PC-9 (cell line): ENCODE data around the gene ITCH. TPM values are rescaled to one million over a fixed set of nuclear protein-coding genes. Genes with fewer than 3 reads are reported as not detected.
"Not testable (repeated sequence)": the region's sequence is repeated elsewhere in the genome, so short reads cannot be mapped to it uniquely, and the experiment has no call there.

ENCODE experiments used
- BruUV-seq: library from RNA; stranded (reverse); fragments of 400-500 nt; replicated peaks from 2 replicates; lab custom pipeline; 2021; lab: Mats Ljungman, UMichigan
- CTCF ChIA-PET: fragments of 300-600 bp; sonication (Branson Sonifier 250); formaldehyde crosslinking; loops from one replicate; lab custom pipeline; 2022; ENCODE audit warnings: antibody characterized with exemption; lab: Charles Lee
- POLR2A ChIA-PET: fragments of 300-600 bp; sonication (Branson Sonifier 250); formaldehyde crosslinking; loops from one replicate; lab custom pipeline; 2022; ENCODE audit warnings: antibody characterized with exemption; ENCODE audit not compliant: unreplicated experiment; lab: Charles Lee
- DNase-seq, 2 experiments: peaks; one replicate each; pipeline versions ENCODE4 v3.0.0 to v3.0.0-alpha.2; 2015 to 2022; ENCODE audit warnings: mixed read lengths in 1 of 2
- H2AFZ ChIP-seq: fragments of 200-600 bp; sonication (generic); 2 replicates; pipeline ENCODE4 v1.8.1; 2017; ENCODE audit warnings: antibody characterized with exemption
- H3F3A ChIP-seq: fragments of 200-600 bp; sonication (generic); 2 replicates; pipeline ENCODE4 v1.8.1; 2017; ENCODE audit warnings: antibody characterized with exemption, mild to moderate bottlenecking, low read depth; ENCODE audit not compliant: insufficient read depth
- H3K27ac ChIP-seq: fragments of 200-600 bp; sonication (generic); 2 replicates; pipeline ENCODE4 v1.6.1; 2016; ENCODE audit warnings: mixed run types
- H3K27me3 ChIP-seq: fragments of 200-600 bp; sonication (generic); 2 replicates; pipeline ENCODE4 v1.6.1; 2016; ENCODE audit warnings: low read depth, mixed run types; ENCODE audit not compliant: insufficient read depth
- H3K36me3 ChIP-seq: fragments of 200-600 bp; sonication (generic); 2 replicates; pipeline ENCODE4 v1.6.1; 2016; ENCODE audit warnings: low read depth, mixed run types
- H3K4me1 ChIP-seq: fragments of 200-600 bp; sonication (generic); replicated peaks from 2 replicates; pipeline ENCODE4 v1.6.1; 2016; ENCODE audit warnings: mixed run types; ENCODE audit not compliant: insufficient read depth
- H3K4me2 ChIP-seq: fragments of 200-600 bp; sonication (generic); 2 replicates; pipeline ENCODE4 v1.6.1; 2017; ENCODE audit warnings: mixed run types
- H3K4me3 ChIP-seq: fragments of 200-600 bp; sonication (generic); 2 replicates; pipeline ENCODE4 v1.6.1; 2016; ENCODE audit warnings: mixed run types
- H3K79me2 ChIP-seq: fragments of 200-600 bp; sonication (generic); 2 replicates; pipeline ENCODE4 v1.6.1; 2017; ENCODE audit warnings: low read depth, mixed run types
- H3K9me2 ChIP-seq: fragments of 200-600 bp; sonication (generic); 2 replicates; pipeline ENCODE4 v1.8.1; 2017; ENCODE audit warnings: mild to moderate bottlenecking; ENCODE audit not compliant: insufficient read depth
- H3K9me3 ChIP-seq: fragments of 200-600 bp; sonication (generic); 2 replicates; pipeline ENCODE4 v1.8.1; 2016; ENCODE audit warnings: low read depth; ENCODE audit not compliant: insufficient read depth
- H4K20me1 ChIP-seq: fragments of 200-600 bp; sonication (generic); 2 replicates; pipeline ENCODE4 v1.8.1; 2017; ENCODE audit not compliant: insufficient read depth
- CTCF ChIP-seq: fragments of 200-600 bp; sonication (generic); conservative IDR thresholded peaks from 2 replicates; pipeline ENCODE4 v1.6.1; 2017; ENCODE audit warnings: mixed run types, antibody characterized with exemption, mild to moderate bottlenecking, moderate library complexity
- EZH2 ChIP-seq: fragments of 200-600 bp; sonication (generic); IDR thresholded peaks from 2 replicates; pipeline ENCODE4 v1.8.0; 2017; ENCODE audit warnings: antibody characterized with exemption, low read depth
- intact Hi-C: fragments of 100-400 bp; cut with micrococcal nuclease; formaldehyde crosslinking; loops from one replicate; pipeline ENCODE4 v1.10.0; 2022; ENCODE audit not compliant: unreplicated experiment
- total RNA-seq: library from RNA; stranded (reverse); gene quantifications from 2 replicates; pipeline ENCODE4 v1.2.3, GENCODE V29; 2021

The ITCH gene
- total RNA-seq, 1 experiment from 2014 or later, result 144 TPM

- Histone ChIP-seq H3K9me2 (no peaks in the 10 kb centered on the region), H3K36me3 (no peaks in the 10 kb centered on the region), H3K9me3 (no peaks in the 10 kb centered on the region), H3K27ac (no peak overlapping the region), H3K4me2 (peak overlapping the region; percentile 38), H3K4me1 (peaks cover 20% of the 10 kb centered on the region), H2AFZ (no peak overlapping the region), H3K27me3 (no peaks in the 10 kb centered on the region), H3K79me2 (no peaks in the 10 kb centered on the region), H3K4me3 (no peak overlapping the region), H3F3A (peaks cover 13% of the 10 kb centered on the region; the same call in 1 of the 2 replicates), H4K20me1 (no peaks in the 10 kb centered on the region)
- BruUV-seq, result no TSS peak
- intact Hi-C loops, result no loop called here
- CTCF ChIA-PET, result no interaction called here
- POLR2A ChIA-PET, result interaction anchor here (0.6 kb wide), 1 partner anchor 16 kb away, joined by 8 read pairs; no protein-coding TSS in a partner anchor
- DNase-seq, result no peak
- no peak for TF ChIP-seq EZH2
- no peak for TF ChIP-seq CTCF
Observed at GRCh38 chr20:34322267-34323105, 40.6 kb upstream of the ITCH start.

- ChIA-PET CTCF (no interaction called here), POLR2A (no interaction called here)
- H4K20me1 ChIP-seq, result no peaks in the 10 kb centered on the region
- H3K9me2 ChIP-seq, result no peaks in the 10 kb centered on the region
- DNase-seq, result no peak
- no peaks in the 10 kb centered on the region for H3K27me3 ChIP-seq
- H3K4me3 ChIP-seq, result no peak overlapping the region
- H3K36me3 ChIP-seq, result no peaks in the 10 kb centered on the region
- no peak overlapping the region for H3K4me2 ChIP-seq
- H3K27ac ChIP-seq, result no peak overlapping the region
- no peak for TF ChIP-seq EZH2
- TF ChIP-seq CTCF, result no peak
- H2AFZ ChIP-seq, result no peak overlapping the region
- H3F3A ChIP-seq, result peaks cover 13% of the 10 kb centered on the region; the same call in 1 of the 2 replicates
- BruUV-seq, result no TSS peak
- intact Hi-C loops, result no loop called here
- no peaks in the 10 kb centered on the region for H3K79me2 ChIP-seq
- peaks cover 12% of the 10 kb centered on the region for H3K4me1 ChIP-seq
- no peaks in the 10 kb centered on the region for H3K9me3 ChIP-seq
Observed at GRCh38 chr20:34324541-34324940, 38.5 kb upstream of the ITCH start.

- H3K4me2 ChIP-seq, H3K9me3 ChIP-seq, POLR2A ChIA-PET, H3K4me1 ChIP-seq, H3K27ac ChIP-seq, H3K27me3 ChIP-seq, BruUV-seq, DNase-seq, H4K20me1 ChIP-seq, CTCF ChIA-PET, H3K9me2 ChIP-seq, H3K79me2 ChIP-seq, H3F3A ChIP-seq, H3K36me3 ChIP-seq, H2AFZ ChIP-seq, H3K4me3 ChIP-seq, intact Hi-C loops: not testable (repeated sequence)
Observed at GRCh38 chr20:34328207-34328606, 34.9 kb upstream of the ITCH start.
